Measurements from ENCODE around the gene TCERG1L.
"Not testable (repeated sequence)": the region's sequence is repeated elsewhere in the genome, so short reads cannot be mapped to it uniquely, and the experiment has no call there.

TCERG1L gene

GRCh38 chr10:131116991-131117375 lies 194.5 kb downstream of the TCERG1L start:
- no peak for DNase-seq

- no peak for DNase-seq
These were observed 195.1 kb downstream of the TCERG1L start for GRCh38 chr10:131116216-131116990.

GRCh38 chr10:131115801-131116200 lies 195.7 kb downstream of the TCERG1L start:
- DNase-seq, result no peak

- no peak for DNase-seq
These were observed 196.2 kb downstream of the TCERG1L start for GRCh38 chr10:131115321-131115720.

GRCh38 chr10:131114846-131115245 lies 196.7 kb downstream of the TCERG1L start:
- no peak for DNase-seq

GRCh38 chr10:131113709-131114291 lies 197.7 kb downstream of the TCERG1L start:
- DNase-seq, result no peak

GRCh38 chr10:131113165-131113564 lies 198.4 kb downstream of the TCERG1L start:
- DNase-seq, result no peak

GRCh38 chr10:131112691-131113090 lies 198.8 kb downstream of the TCERG1L start:
- DNase-seq, result no peak

- DNase-seq, result no peak
These were observed 199.9 kb downstream of the TCERG1L start for GRCh38 chr10:131111471-131112080.

GRCh38 chr10:131111007-131111406 lies 200.5 kb downstream of the TCERG1L start:
- DNase-seq, result no peak

- DNase-seq, result no peak
These were observed 201.2 kb downstream of the TCERG1L start for GRCh38 chr10:131110241-131110783.

- DNase-seq, result no peak
These were observed 201.8 kb downstream of the TCERG1L start for GRCh38 chr10:131109726-131110125.

- no peak for DNase-seq
These were observed 202.2 kb downstream of the TCERG1L start for GRCh38 chr10:131109291-131109690.

GRCh38 chr10:131107970-131108369 lies 203.6 kb downstream of the TCERG1L start:
- DNase-seq, result no peak

GRCh38 chr10:131102676-131103075 lies 208.8 kb downstream of the TCERG1L start:
- no peak for DNase-seq

- DNase-seq, result no peak
These were observed 209.4 kb downstream of the TCERG1L start for GRCh38 chr10:131102147-131102546.

- DNase-seq, result not testable (repeated sequence)
These were observed 210.8 kb downstream of the TCERG1L start for GRCh38 chr10:131100418-131101410.

- DNase-seq, result no peak
These were observed 212.3 kb downstream of the TCERG1L start for GRCh38 chr10:131099028-131099726.

GRCh38 chr10:131098416-131098952 lies 213.0 kb downstream of the TCERG1L start:
- no peak for DNase-seq

- DNase-seq, result no peak
These were observed 215.5 kb downstream of the TCERG1L start for GRCh38 chr10:131096031-131096430.

GRCh38 chr10:131095313-131095580 lies 216.3 kb downstream of the TCERG1L start:
- no peak for DNase-seq
